ENCODE measurements around the gene TIFAB.

Gene TIFAB

GRCh38 chr5:135481909-135482311, 29.8 kb upstream of the TIFAB start:
- DNase-seq: no peak

GRCh38 chr5:135481387-135481786, 29.2 kb upstream of the TIFAB start:
- DNase-seq: no peak

- no peak for DNase-seq
Measured at GRCh38 chr5:135480511-135480910, 28.4 kb upstream of the TIFAB start.

- no peak for DNase-seq
Measured at GRCh38 chr5:135478938-135479337, 26.8 kb upstream of the TIFAB start.

GRCh38 chr5:135477613-135478066, 25.5 kb upstream of the TIFAB start:
- DNase-seq: no peak

- no peak for DNase-seq
Measured at GRCh38 chr5:135476615-135477581, 24.7 kb upstream of the TIFAB start.

GRCh38 chr5:135473956-135474670, 22.0 kb upstream of the TIFAB start:
- DNase-seq: no peak

- DNase-seq: no peak
Measured at GRCh38 chr5:135472141-135472540, 20.0 kb upstream of the TIFAB start.

- DNase-seq: no peak
Measured at GRCh38 chr5:135471726-135472125, 19.6 kb upstream of the TIFAB start.

GRCh38 chr5:135469911-135470310, 17.8 kb upstream of the TIFAB start:
- DNase-seq: no peak

- DNase-seq: no peak
Measured at GRCh38 chr5:135468541-135468940, 16.4 kb upstream of the TIFAB start.

- no peak for DNase-seq
Measured at GRCh38 chr5:135467871-135468485, 15.8 kb upstream of the TIFAB start.

- DNase-seq: no peak
Measured at GRCh38 chr5:135467051-135467625, 15.0 kb upstream of the TIFAB start.

- peak; percentile 63 for DNase-seq
Measured at GRCh38 chr5:135466178-135467050, 14.3 kb upstream of the TIFAB start.

- DNase-seq: no peak
Measured at GRCh38 chr5:135465391-135466122, 13.4 kb upstream of the TIFAB start.

- peak; percentile 23 for DNase-seq
Measured at GRCh38 chr5:135462304-135462703, 10.2 kb upstream of the TIFAB start.

- no peak for DNase-seq
Measured at GRCh38 chr5:135461481-135462151, 9.5 kb upstream of the TIFAB start.

GRCh38 chr5:135460246-135461033, 8.3 kb upstream of the TIFAB start:
- no peak for DNase-seq

GRCh38 chr5:135458921-135459331, 6.8 kb upstream of the TIFAB start:
- no peak for DNase-seq

GRCh38 chr5:135458356-135458755, 6.2 kb upstream of the TIFAB start:
- no peak for DNase-seq
